Activated naive CD8-positive, alpha-beta T cell (primary cell): ENCODE results near the gene IQCK.

Experiments used
- H3K27ac Mint-ChIP-seq: one replicate; pipeline ENCODE4 v1.8.0; 2021; ENCODE audit warnings: mixed read lengths
- H3K27me3 Mint-ChIP-seq: one replicate; pipeline ENCODE4 v1.8.0; 2021; ENCODE audit warnings: mixed read lengths
- H3K36me3 Mint-ChIP-seq: one replicate; pipeline ENCODE4 v1.8.0; 2021; ENCODE audit warnings: mixed read lengths
- H3K4me1 Mint-ChIP-seq: one replicate; pipeline ENCODE4 v1.8.0; 2021; ENCODE audit warnings: low read depth, mixed read lengths
- H3K4me3 Mint-ChIP-seq: one replicate; pipeline ENCODE4 v1.8.0; 2021; ENCODE audit warnings: mild to moderate bottlenecking, mixed read lengths
- H3K9me3 Mint-ChIP-seq: one replicate; pipeline ENCODE4 v1.8.0; 2021; ENCODE audit warnings: low read depth, mixed read lengths

IQCK gene

GRCh38 chr16:19883966-19884485 is 166.0 kb downstream of the IQCK start:
- Mint-ChIP-seq H3K4me3 (peak overlapping the region; percentile 76), H3K27ac (no peak overlapping the region), H3K27me3 (peaks cover 19% of the 10 kb centered on the region), H3K9me3 (no peaks in the 10 kb centered on the region), H3K4me1 (peaks cover 28% of the 10 kb centered on the region), H3K36me3 (peaks cover 3% of the 10 kb centered on the region)

- H3K27me3 Mint-ChIP-seq = peaks cover 19% of the 10 kb centered on the region
- H3K27ac Mint-ChIP-seq = peak within 1 kb of the TSS; percentile 34
- H3K9me3 Mint-ChIP-seq = no peaks in the 10 kb centered on the region
- H3K4me1 Mint-ChIP-seq = peaks cover 28% of the 10 kb centered on the region
- H3K36me3 Mint-ChIP-seq = peaks cover 3% of the 10 kb centered on the region
- peak within 1 kb of the TSS; percentile 89 for H3K4me3 Mint-ChIP-seq
Measured at GRCh38 chr16:19884611-19885450, 166.8 kb downstream of the IQCK start, which contains the start of gene GPRC5B. GPRC5B (minus strand) TSS chr16:19884848; CDS start chr16:19872845, 12,003 bp downstream.

- Mint-ChIP-seq H3K27me3 (peaks cover 19% of the 10 kb centered on the region), H3K4me1 (peaks cover 28% of the 10 kb centered on the region), H3K4me3 (peak overlapping the region; percentile 89), H3K27ac (peak overlapping the region; percentile 34), H3K9me3 (no peaks in the 10 kb centered on the region), H3K36me3 (peaks cover 3% of the 10 kb centered on the region)
Measured at GRCh38 chr16:19885451-19886072, 167.5 kb downstream of the IQCK start.

- H3K9me3 Mint-ChIP-seq = no peaks in the 10 kb centered on the region
- peaks cover 28% of the 10 kb centered on the region for H3K4me1 Mint-ChIP-seq
- peak overlapping the region; percentile 81 for H3K27ac Mint-ChIP-seq
- H3K27me3 Mint-ChIP-seq = peaks cover 19% of the 10 kb centered on the region
- H3K4me3 Mint-ChIP-seq = peak overlapping the region; percentile 89
- peaks cover 3% of the 10 kb centered on the region for H3K36me3 Mint-ChIP-seq
Measured at GRCh38 chr16:19886073-19886941, 168.2 kb downstream of the IQCK start.

- H3K27me3 Mint-ChIP-seq = peaks cover 6% of the 10 kb centered on the region
- H3K9me3 Mint-ChIP-seq = no peaks in the 10 kb centered on the region
- peaks cover 20% of the 10 kb centered on the region for H3K4me1 Mint-ChIP-seq
- H3K27ac Mint-ChIP-seq = no peak overlapping the region
- H3K4me3 Mint-ChIP-seq = no peak overlapping the region
- no peaks in the 10 kb centered on the region for H3K36me3 Mint-ChIP-seq
Measured at GRCh38 chr16:19888834-19889233, 170.8 kb downstream of the IQCK start.

GRCh38 chr16:19890901-19891300 is 172.8 kb downstream of the IQCK start:
- Mint-ChIP-seq H3K36me3 (no peaks in the 10 kb centered on the region), H3K4me3 (no peak overlapping the region), H3K9me3 (no peaks in the 10 kb centered on the region), H3K27me3 (peaks cover 3% of the 10 kb centered on the region), H3K4me1 (peaks cover 8% of the 10 kb centered on the region), H3K27ac (no peak overlapping the region)

- Mint-ChIP-seq H3K4me1 (no peaks in the 10 kb centered on the region), H3K36me3 (no peaks in the 10 kb centered on the region), H3K4me3 (no peak overlapping the region), H3K9me3 (no peaks in the 10 kb centered on the region), H3K27ac (no peak overlapping the region), H3K27me3 (no peaks in the 10 kb centered on the region)
Measured at GRCh38 chr16:19892902-19893301, 174.8 kb downstream of the IQCK start.

GRCh38 chr16:19894586-19894985 is 176.5 kb downstream of the IQCK start:
- no peak overlapping the region for H3K27ac Mint-ChIP-seq
- no peaks in the 10 kb centered on the region for H3K9me3 Mint-ChIP-seq
- H3K27me3 Mint-ChIP-seq = peaks cover 6% of the 10 kb centered on the region
- no peaks in the 10 kb centered on the region for H3K36me3 Mint-ChIP-seq
- H3K4me1 Mint-ChIP-seq = peaks cover 2% of the 10 kb centered on the region
- H3K4me3 Mint-ChIP-seq = no peak overlapping the region

- peaks cover 6% of the 10 kb centered on the region for H3K27me3 Mint-ChIP-seq
- H3K27ac Mint-ChIP-seq = no peak overlapping the region
Measured at GRCh38 chr16:19896951-19897350, 178.9 kb downstream of the IQCK start.

GRCh38 chr16:19898166-19898565 is 180.1 kb downstream of the IQCK start:
- Mint-ChIP-seq H3K4me3 (no peak overlapping the region), H3K9me3 (no peaks in the 10 kb centered on the region), H3K4me1 (peaks cover 2% of the 10 kb centered on the region), H3K27ac (no peak overlapping the region), H3K36me3 (no peaks in the 10 kb centered on the region), H3K27me3 (peaks cover 6% of the 10 kb centered on the region)

More at GRCh38 chr16:19896951-19897350, 178.9 kb downstream of the IQCK start:
- Mint-ChIP-seq H3K36me3 (no peaks in the 10 kb centered on the region), H3K9me3 (no peaks in the 10 kb centered on the region), H3K4me3 (no peak overlapping the region), H3K4me1 (peaks cover 2% of the 10 kb centered on the region)

- H3K4me3 Mint-ChIP-seq = no peak overlapping the region
- peaks cover 6% of the 10 kb centered on the region for H3K27me3 Mint-ChIP-seq
- H3K27ac Mint-ChIP-seq = no peak overlapping the region
- peaks cover 2% of the 10 kb centered on the region for H3K4me1 Mint-ChIP-seq
- no peaks in the 10 kb centered on the region for H3K9me3 Mint-ChIP-seq
- H3K36me3 Mint-ChIP-seq = no peaks in the 10 kb centered on the region
Measured at GRCh38 chr16:19898924-19899604, 181.0 kb downstream of the IQCK start.

GRCh38 chr16:19899605-19899955 is 181.5 kb downstream of the IQCK start:
- Mint-ChIP-seq H3K4me1 (peaks cover 2% of the 10 kb centered on the region), H3K4me3 (no peak overlapping the region), H3K27ac (no peak overlapping the region), H3K36me3 (no peaks in the 10 kb centered on the region), H3K27me3 (peaks cover 6% of the 10 kb centered on the region), H3K9me3 (no peaks in the 10 kb centered on the region)

- H3K9me3 Mint-ChIP-seq = no peaks in the 10 kb centered on the region
- peaks cover 6% of the 10 kb centered on the region for H3K27me3 Mint-ChIP-seq
- H3K27ac Mint-ChIP-seq = no peak overlapping the region
- H3K4me1 Mint-ChIP-seq = peaks cover 2% of the 10 kb centered on the region
- no peak overlapping the region for H3K4me3 Mint-ChIP-seq
- no peaks in the 10 kb centered on the region for H3K36me3 Mint-ChIP-seq
Measured at GRCh38 chr16:19901164-19901563, 183.1 kb downstream of the IQCK start.
